Left ventricle myocardium inferior (tissue), 1 donor: Measurements from ENCODE around the gene TRERF1. TPM values are rescaled to one million over a fixed set of nuclear protein-coding genes. Genes with fewer than 3 reads are reported as not detected.
A peak's percentile ranks its signal among the peaks of the same experiment; 100 is the strongest.

Experiments used
- DNase-seq: peaks from one replicate; pipeline ENCODE4 v3.0.0-alpha.2; 2020
- H3K27ac ChIP-seq: fragments of 200-600 bp; replicated peaks from 2 replicates; pipeline ENCODE4 v1.8.0; 2021
- H3K27me3 ChIP-seq: fragments of 200-600 bp; 2 replicates; pipeline ENCODE4 v1.8.0; 2021; ENCODE audit warnings: low read depth
- H3K36me3 ChIP-seq: fragments of 200-600 bp; 2 replicates; pipeline ENCODE4 v1.8.0; 2021
- H3K4me1 ChIP-seq: fragments of 200-600 bp; 2 replicates; pipeline ENCODE4 v1.8.0; 2021
- H3K4me3 ChIP-seq: fragments of 200-600 bp; 2 replicates; pipeline ENCODE4 v1.8.0; 2021; ENCODE audit warnings: mild to moderate bottlenecking, moderate library complexity
- H3K9me3 ChIP-seq: fragments of 200-600 bp; replicated peaks from 2 replicates; pipeline ENCODE4 v1.8.0; 2021
- intact Hi-C: fragments of 100-400 bp; cut with micrococcal nuclease; formaldehyde crosslinking; loops from one replicate; pipeline ENCODE4 v1.11.0; 2022
- total RNA-seq: library from RNA; stranded (reverse); fragmentation: NEBNext Ultra II Directional; extraction: Animal tissue kit (Norgen Biotek cat#: 25700); gene quantifications from one replicate; pipeline ENCODE4 v1.2.1, GENCODE V29; 2021
- TF ChIP-seq, protein P1 (sequence below): fragments of 200-600 bp; IDR thresholded peaks from 2 replicates; pipeline ENCODE4 v1.8.0; 2021; ENCODE audit warnings: antibody characterized with exemption, mild to moderate bottlenecking, borderline replicate concordance
- donor health status: DM: no; HTN: yes; CAD: no; lungs with severe emphysema.

The TRERF1 gene
- total RNA-seq, 1 donor from 2014 or later: 1.4 TPM

DNA sequence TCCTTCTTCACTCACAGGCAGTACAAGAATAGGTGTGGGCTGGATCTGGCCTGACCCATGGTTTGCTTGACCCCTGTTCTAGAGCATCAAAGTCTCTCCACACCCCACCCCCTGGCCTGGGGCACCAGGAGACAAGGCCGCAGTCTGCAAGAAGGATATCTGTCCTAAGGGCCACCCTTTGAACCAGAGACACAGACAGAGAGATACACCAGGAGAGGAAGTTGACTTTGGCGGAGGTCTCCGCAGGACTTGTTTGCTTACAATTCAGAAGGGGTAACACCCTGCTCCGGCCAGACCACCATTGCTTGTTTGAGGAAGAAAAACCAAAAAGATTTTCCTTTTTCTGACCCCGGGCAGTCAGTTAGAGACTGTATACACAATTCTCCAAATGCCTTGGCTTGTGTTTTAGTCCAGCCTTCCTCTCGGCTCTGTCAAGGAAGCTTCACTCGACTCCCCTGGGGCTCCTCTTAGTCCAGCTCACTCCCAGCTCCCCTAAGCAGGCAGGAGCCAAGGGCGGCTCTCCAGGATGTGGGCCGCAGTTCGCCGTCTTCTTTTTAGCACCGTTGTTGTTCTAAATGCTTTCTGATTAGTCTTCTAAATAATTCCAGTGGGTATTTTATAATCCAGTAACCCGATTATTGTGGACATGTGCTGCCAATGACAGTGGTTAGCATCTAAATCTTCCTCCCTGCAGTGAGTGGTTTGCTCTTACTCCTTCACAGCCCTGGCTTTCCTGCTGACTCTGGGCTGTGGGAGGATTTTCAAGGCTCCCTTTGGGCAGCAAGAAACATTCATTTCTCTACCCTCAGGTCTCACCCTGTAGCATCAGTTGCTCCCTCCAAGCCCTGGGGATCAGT lies 175.5 kb downstream of the TRERF1 start:
- H3K4me3 ChIP-seq: no peak overlapping the region
- peak overlapping the region; percentile 84 for H3K27ac ChIP-seq
- no peaks in the 10 kb centered on the region for H3K36me3 ChIP-seq
- H3K4me1 ChIP-seq: peaks cover 58% of the 10 kb centered on the region
- intact Hi-C loops: no loop called here
- no peaks in the 10 kb centered on the region for H3K27me3 ChIP-seq
- peak; percentile 74 for DNase-seq
- H3K9me3 ChIP-seq: no peaks in the 10 kb centered on the region
- TF ChIP-seq, protein P1, sequence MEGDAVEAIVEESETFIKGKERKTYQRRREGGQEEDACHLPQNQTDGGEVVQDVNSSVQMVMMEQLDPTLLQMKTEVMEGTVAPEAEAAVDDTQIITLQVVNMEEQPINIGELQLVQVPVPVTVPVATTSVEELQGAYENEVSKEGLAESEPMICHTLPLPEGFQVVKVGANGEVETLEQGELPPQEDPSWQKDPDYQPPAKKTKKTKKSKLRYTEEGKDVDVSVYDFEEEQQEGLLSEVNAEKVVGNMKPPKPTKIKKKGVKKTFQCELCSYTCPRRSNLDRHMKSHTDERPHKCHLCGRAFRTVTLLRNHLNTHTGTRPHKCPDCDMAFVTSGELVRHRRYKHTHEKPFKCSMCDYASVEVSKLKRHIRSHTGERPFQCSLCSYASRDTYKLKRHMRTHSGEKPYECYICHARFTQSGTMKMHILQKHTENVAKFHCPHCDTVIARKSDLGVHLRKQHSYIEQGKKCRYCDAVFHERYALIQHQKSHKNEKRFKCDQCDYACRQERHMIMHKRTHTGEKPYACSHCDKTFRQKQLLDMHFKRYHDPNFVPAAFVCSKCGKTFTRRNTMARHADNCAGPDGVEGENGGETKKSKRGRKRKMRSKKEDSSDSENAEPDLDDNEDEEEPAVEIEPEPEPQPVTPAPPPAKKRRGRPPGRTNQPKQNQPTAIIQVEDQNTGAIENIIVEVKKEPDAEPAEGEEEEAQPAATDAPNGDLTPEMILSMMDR: no peak

DNA sequence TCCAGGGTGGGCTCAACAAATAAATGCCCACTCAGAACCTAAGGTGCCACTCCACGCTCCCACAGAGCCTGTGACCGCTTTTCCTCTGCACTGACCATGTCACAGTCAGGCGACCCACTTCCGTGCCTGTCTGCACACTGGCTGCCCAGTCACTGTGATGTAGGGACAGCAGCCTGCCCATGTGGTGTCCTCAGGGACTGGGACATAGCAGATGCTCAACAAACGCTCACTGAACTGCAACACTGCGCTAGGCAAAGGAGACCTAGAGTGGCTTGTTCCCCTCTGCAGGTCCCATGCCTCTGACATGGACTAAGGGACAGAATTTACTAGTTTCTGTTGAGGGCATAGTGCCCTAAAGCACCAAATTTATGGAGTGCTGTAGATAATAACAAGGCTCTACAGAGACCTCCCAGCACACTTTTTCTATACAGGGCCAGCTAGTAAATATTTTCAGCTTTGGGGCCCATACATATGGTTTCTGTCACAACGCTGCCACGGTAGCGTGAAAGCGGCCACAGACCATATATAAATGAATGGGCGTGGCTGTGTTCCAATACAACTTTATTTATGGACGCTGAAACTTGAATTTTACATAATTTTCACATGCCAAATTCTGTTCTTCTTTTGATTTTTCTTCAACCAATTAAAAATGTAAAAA lies 176.2 kb downstream of the TRERF1 start:
- H3K9me3 ChIP-seq: no peaks in the 10 kb centered on the region
- H3K36me3 ChIP-seq: no peaks in the 10 kb centered on the region
- TF ChIP-seq, protein P1: no peak
- H3K27me3 ChIP-seq: no peaks in the 10 kb centered on the region
- peak overlapping the region; percentile 84 for H3K27ac ChIP-seq
- no peak for DNase-seq
- intact Hi-C loops: no loop called here
- peaks cover 51% of the 10 kb centered on the region for H3K4me1 ChIP-seq
- no peak overlapping the region for H3K4me3 ChIP-seq

DNA sequence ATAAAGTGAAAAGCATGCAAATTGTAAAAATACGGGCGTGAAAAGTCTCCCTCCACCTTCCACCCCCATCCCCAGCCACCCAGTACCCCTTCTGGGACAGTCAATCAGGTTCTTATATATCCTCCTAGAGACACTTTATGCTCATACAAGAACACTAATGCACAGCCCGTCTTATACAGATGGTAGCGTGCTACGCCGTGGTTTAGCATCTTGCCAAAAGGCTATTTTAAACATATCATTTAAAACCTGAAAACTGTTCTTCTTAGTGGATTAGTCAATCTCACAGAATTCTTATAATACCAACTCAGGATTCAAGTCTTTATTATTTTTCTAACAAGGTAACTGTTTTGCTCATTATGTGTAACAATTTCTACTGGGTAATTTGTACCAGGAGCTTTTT lies 176.8 kb downstream of the TRERF1 start:
- TF ChIP-seq, protein P1: no peak
- peak overlapping the region; percentile 84 for H3K27ac ChIP-seq
- intact Hi-C loops: no loop called here
- H3K4me1 ChIP-seq: peaks cover 45% of the 10 kb centered on the region
- no peaks in the 10 kb centered on the region for H3K36me3 ChIP-seq
- no peak overlapping the region for H3K4me3 ChIP-seq
- DNase-seq: no peak
- no peaks in the 10 kb centered on the region for H3K27me3 ChIP-seq
- H3K9me3 ChIP-seq: no peaks in the 10 kb centered on the region

DNA sequence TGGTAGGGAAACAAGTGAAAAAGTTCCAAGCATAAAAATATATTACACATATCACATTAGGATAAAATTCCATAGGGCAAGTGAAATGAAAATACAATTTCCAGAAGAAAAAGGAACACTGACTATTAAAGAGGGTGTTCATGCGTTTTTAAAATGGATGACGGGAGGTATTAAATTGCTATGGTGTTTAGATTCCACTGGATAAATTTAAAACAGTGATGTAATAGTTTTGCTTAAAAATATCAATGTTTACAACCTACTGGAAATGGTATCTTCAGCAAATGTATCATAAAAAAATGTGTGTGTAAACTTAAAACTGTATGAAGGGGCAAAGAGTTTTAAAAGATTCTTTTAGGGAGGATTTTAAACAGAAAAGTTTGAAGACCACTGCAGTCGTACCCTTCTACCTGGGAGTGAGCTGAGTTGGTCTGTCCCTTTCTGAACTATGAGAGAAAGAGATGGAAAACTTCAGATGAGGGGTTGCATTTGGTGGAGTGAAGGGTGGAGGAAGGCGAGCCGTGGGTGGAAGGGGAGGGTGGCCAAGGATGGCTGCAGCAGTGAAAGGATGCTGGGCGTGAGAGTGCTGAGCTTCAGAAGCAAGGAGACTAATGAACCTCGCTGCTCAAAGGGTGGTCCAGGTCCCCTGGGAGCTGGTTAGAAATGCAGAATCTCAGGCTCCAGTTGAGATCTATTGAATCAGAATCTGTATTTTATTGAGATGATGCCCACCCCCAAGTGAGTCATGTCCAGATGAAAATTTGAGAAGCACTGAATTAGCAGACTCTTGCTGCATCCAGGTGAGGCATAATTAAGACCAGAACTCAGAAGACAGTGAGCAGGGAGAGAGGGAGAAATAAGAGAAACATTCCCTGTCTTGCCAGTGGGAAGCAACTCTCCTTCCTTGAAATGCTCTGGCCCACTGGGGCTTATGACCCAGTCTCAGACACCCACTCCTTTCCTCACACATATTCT lies 179.6 kb downstream of the TRERF1 start:
- DNase-seq: no peak
- Histone ChIP-seq H3K36me3 (peaks cover 12% of the 10 kb centered on the region), H3K4me3 (no peak overlapping the region), H3K27ac (no peak overlapping the region), H3K4me1 (peaks cover 18% of the 10 kb centered on the region), H3K27me3 (no peaks in the 10 kb centered on the region), H3K9me3 (no peaks in the 10 kb centered on the region)
- intact Hi-C loops: no loop called here
- TF ChIP-seq, protein P1: no peak

DNA sequence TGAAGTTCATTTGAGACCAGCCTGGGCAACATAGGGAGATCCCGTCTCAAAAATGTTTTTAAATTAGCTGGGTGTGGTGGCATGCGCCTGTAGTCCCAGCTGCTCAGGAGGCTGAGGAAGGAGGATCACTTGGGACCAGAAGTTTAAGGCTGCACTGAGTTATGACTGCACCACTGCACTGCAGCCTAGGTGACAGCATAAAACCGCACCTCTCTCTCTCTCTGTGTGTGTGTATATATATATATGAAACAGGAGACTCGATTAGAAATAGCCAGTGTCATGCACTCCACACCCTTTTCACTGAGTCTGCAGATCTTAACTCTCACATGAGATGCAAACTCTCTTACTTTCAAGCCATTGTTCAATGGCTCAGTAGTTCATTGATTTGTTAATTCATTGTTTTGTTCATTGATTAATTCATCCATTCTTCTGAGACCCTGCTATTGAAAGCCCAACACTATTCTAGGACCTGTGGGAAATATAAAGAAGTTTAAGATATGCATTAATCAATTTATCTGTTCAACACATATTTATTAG lies 181.7 kb downstream of the TRERF1 start:
- Histone ChIP-seq H3K27me3 (no peaks in the 10 kb centered on the region), H3K9me3 (no peaks in the 10 kb centered on the region), H3K4me1 (no peaks in the 10 kb centered on the region), H3K36me3 (peaks cover 12% of the 10 kb centered on the region), H3K4me3 (no peak overlapping the region), H3K27ac (no peak overlapping the region)
- intact Hi-C loops: no loop called here
- DNase-seq: no peak
- TF ChIP-seq, protein P1: no peak
